ENCODE data around the gene FITM1.

DNA sequence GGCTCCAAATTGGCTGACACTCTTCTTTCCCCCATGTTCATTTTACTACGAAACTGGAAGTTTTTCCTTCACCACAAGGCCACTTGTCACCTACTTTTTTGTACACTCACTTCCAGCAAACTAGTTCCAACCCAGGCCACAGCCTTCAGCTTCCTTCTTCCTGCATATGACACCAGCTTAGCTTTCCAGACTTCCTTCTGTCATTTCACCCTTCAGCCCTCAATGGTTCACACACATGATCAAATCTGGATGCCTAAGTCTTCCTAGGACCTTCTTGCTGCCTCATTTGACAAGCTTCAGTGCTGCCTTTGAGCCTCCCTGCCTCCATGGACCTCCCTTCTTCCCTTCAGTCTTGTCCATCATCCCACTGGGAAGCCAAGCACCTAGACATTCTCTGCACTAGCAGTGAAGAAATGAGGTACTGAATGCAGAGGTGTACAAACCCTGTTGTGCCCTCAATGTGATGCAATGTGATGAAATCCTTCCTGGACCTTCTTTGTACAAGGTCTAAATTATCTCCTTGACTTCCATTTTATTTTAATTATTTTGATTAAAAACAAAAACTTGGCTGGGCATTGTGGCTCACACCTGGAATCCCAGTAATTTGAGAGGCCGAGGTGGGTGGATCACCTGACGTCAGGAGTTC is 37.1 kb downstream of the FITM1 start:
- TF ChIP-seq, protein P1, sequence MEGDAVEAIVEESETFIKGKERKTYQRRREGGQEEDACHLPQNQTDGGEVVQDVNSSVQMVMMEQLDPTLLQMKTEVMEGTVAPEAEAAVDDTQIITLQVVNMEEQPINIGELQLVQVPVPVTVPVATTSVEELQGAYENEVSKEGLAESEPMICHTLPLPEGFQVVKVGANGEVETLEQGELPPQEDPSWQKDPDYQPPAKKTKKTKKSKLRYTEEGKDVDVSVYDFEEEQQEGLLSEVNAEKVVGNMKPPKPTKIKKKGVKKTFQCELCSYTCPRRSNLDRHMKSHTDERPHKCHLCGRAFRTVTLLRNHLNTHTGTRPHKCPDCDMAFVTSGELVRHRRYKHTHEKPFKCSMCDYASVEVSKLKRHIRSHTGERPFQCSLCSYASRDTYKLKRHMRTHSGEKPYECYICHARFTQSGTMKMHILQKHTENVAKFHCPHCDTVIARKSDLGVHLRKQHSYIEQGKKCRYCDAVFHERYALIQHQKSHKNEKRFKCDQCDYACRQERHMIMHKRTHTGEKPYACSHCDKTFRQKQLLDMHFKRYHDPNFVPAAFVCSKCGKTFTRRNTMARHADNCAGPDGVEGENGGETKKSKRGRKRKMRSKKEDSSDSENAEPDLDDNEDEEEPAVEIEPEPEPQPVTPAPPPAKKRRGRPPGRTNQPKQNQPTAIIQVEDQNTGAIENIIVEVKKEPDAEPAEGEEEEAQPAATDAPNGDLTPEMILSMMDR (tag by site-specific recombination; IDR thresholded peaks at IDR 0.05) = no peak
- TF ChIP-seq ZNF140 (tag by site-specific recombination; IDR thresholded peaks at IDR 0.05) = no peak
- TF ChIP-seq, protein P2, sequence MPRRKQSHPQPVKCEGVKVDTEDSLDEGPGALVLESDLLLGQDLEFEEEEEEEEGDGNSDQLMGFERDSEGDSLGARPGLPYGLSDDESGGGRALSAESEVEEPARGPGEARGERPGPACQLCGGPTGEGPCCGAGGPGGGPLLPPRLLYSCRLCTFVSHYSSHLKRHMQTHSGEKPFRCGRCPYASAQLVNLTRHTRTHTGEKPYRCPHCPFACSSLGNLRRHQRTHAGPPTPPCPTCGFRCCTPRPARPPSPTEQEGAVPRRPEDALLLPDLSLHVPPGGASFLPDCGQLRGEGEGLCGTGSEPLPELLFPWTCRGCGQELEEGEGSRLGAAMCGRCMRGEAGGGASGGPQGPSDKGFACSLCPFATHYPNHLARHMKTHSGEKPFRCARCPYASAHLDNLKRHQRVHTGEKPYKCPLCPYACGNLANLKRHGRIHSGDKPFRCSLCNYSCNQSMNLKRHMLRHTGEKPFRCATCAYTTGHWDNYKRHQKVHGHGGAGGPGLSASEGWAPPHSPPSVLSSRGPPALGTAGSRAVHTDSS (tag by site-specific recombination; IDR thresholded peaks at IDR 0.05) = no peak
- TF ChIP-seq ZBTB17 (tag by site-specific recombination; IDR thresholded peaks at IDR 0.05) = no peak
- TF ChIP-seq ZNF274 (IDR thresholded peaks at IDR 0.05; ENCODE audit: low read length) = no peak
- TF ChIP-seq ZNF274 (tag by site-specific recombination; IDR thresholded peaks at IDR 0.05; ENCODE audit: borderline replicate concordance) = no peak
- no peak for TF ChIP-seq ZNF146 (tag by site-specific recombination; IDR thresholded peaks at IDR 0.05)
- TF ChIP-seq ATF2 (tag by site-specific recombination; IDR thresholded peaks at IDR 0.05; ENCODE audit: low read depth) = no peak
- TF ChIP-seq ZBTB8A (tag by site-specific recombination; IDR thresholded peaks at IDR 0.05) = no peak
- no peak for TF ChIP-seq ZNF362 (tag by site-specific recombination; IDR thresholded peaks at IDR 0.05)
- no peak for TF ChIP-seq MYNN (tag by site-specific recombination; IDR thresholded peaks at IDR 0.05; ENCODE audit: borderline replicate concordance)
- no peak for TF ChIP-seq ZNF114 (tag by site-specific recombination; IDR thresholded peaks at IDR 0.05)
- TF ChIP-seq ZNF639 (tag by site-specific recombination; IDR thresholded peaks at IDR 0.05) = no peak
- no peak for TF ChIP-seq ZNF133 (tag by site-specific recombination; IDR thresholded peaks at IDR 0.05)

All from HEK293 (cell line).